ENCODE measurements around the gene GP5.

DNA sequence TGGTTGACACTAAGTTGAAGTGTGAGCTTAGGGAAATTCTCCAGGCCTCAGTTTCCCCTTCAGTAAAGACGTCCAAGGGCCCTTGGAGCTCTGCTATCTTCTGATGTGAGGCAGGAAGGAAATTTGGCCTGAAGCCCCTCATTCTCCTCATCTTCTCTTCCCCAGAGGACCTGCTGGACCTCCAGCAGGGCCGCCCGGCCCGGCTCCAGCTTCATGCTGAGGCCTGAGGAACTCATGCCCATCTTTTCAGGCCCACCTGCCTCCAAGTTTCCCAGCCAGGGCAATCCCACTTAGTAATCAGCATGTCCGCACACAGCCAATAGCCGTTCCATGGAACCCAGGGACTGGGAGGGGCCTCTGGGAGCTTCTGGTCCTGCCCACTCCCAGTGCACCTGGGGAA lies 33.5 kb downstream of the GP5 start:
- TF ChIP-seq, protein P1, sequence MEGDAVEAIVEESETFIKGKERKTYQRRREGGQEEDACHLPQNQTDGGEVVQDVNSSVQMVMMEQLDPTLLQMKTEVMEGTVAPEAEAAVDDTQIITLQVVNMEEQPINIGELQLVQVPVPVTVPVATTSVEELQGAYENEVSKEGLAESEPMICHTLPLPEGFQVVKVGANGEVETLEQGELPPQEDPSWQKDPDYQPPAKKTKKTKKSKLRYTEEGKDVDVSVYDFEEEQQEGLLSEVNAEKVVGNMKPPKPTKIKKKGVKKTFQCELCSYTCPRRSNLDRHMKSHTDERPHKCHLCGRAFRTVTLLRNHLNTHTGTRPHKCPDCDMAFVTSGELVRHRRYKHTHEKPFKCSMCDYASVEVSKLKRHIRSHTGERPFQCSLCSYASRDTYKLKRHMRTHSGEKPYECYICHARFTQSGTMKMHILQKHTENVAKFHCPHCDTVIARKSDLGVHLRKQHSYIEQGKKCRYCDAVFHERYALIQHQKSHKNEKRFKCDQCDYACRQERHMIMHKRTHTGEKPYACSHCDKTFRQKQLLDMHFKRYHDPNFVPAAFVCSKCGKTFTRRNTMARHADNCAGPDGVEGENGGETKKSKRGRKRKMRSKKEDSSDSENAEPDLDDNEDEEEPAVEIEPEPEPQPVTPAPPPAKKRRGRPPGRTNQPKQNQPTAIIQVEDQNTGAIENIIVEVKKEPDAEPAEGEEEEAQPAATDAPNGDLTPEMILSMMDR (IDR thresholded peaks at IDR 0.05): no peak
- no peak for TF ChIP-seq POLR2AphosphoS5 (IDR thresholded peaks at IDR 0.05; ENCODE audit: low read depth, low read length)
- no peak for TF ChIP-seq SIN3A (IDR thresholded peaks at IDR 0.05; ENCODE audit: borderline replicate concordance, insufficient read depth, low read depth, low read length)
